Stimulated activated CD8-positive, alpha-beta memory T cell treated with anti-CD3 and anti-CD28 coated beads, Interleukin-15, amount 100 ng/mL, for 1 hour (primary cell): ENCODE data around the gene DCST1.

Source experiments
- DNase-seq: peaks from one replicate; pipeline ENCODE4 v3.0.0-alpha.2; 2020; ENCODE audit warnings: low read depth

Gene DCST1

GRCh38 chr1:155035936-155036335, 2.3 kb downstream of the DCST1 start:
- DNase-seq = no peak

GRCh38 chr1:155037043-155037442, 3.4 kb downstream of the DCST1 start:
- no peak for DNase-seq

GRCh38 chr1:155037851-155038441, 4.3 kb downstream of the DCST1 start:
- DNase-seq = no peak

GRCh38 chr1:155038602-155039307, 5.1 kb downstream of the DCST1 start:
- DNase-seq = no peak

- no peak for DNase-seq
Measured at GRCh38 chr1:155039308-155039669, 5.7 kb downstream of the DCST1 start.

- DNase-seq = no peak
Measured at GRCh38 chr1:155040358-155041093, 6.9 kb downstream of the DCST1 start.

- DNase-seq = no peak
Measured at GRCh38 chr1:155042789-155043188, 9.2 kb downstream of the DCST1 start.

GRCh38 chr1:155043301-155043702, 9.7 kb downstream of the DCST1 start:
- DNase-seq = no peak

GRCh38 chr1:155043793-155044192, 10.2 kb downstream of the DCST1 start:
- no peak for DNase-seq

- no peak for DNase-seq
Measured at GRCh38 chr1:155044365-155044764, 10.7 kb downstream of the DCST1 start.

- DNase-seq = no peak
Measured at GRCh38 chr1:155044812-155045657, 11.4 kb downstream of the DCST1 start.

GRCh38 chr1:155048449-155049334, 15.1 kb downstream of the DCST1 start:
- DNase-seq = no peak

- no peak for DNase-seq
Measured at GRCh38 chr1:155049651-155050559, 16.3 kb downstream of the DCST1 start.

- DNase-seq = peak; percentile 57
Measured at GRCh38 chr1:155050560-155051341, 17.1 kb downstream of the DCST1 start, which contains the start of gene ADAM15. Gene ADAM15 (plus strand): TSS chr1:155051316. CDS start chr1:155051387, 71 bp downstream.

GRCh38 chr1:155051342-155051776, 17.7 kb downstream of the DCST1 start:
- DNase-seq = no peak

- no peak for DNase-seq
Measured at GRCh38 chr1:155051777-155052398, 18.3 kb downstream of the DCST1 start.

- DNase-seq = no peak
Measured at GRCh38 chr1:155052439-155053395, 19.1 kb downstream of the DCST1 start.
